Stimulated activated naive CD8-positive, alpha-beta T cell treated with anti-CD3 and anti-CD28 coated beads, Interleukin-15, Interleukin-2, amounts not matched to agents 100 ng/mL and 50 ng/mL, for 24 hours (primary cell): ENCODE measurements around the gene DCAF8.

Experiments used
- H3K27ac Mint-ChIP-seq: one replicate; pipeline ENCODE4 v1.8.0; 2021; ENCODE audit warnings: mild to moderate bottlenecking, mixed read lengths
- H3K27me3 Mint-ChIP-seq: one replicate; pipeline ENCODE4 v1.8.0; 2021; ENCODE audit warnings: mixed read lengths
- H3K36me3 Mint-ChIP-seq: one replicate; pipeline ENCODE4 v1.8.0; 2021; ENCODE audit warnings: low read depth, mixed read lengths
- H3K4me1 Mint-ChIP-seq: one replicate; pipeline ENCODE4 v1.8.0; 2021; ENCODE audit warnings: low read depth, mixed read lengths
- H3K4me3 Mint-ChIP-seq: one replicate; pipeline ENCODE4 v1.8.0; 2021; ENCODE audit warnings: mild to moderate bottlenecking, mixed read lengths
- H3K9me3 Mint-ChIP-seq: one replicate; pipeline ENCODE4 v1.8.0; 2021; ENCODE audit warnings: mixed read lengths

The DCAF8 gene

DNA sequence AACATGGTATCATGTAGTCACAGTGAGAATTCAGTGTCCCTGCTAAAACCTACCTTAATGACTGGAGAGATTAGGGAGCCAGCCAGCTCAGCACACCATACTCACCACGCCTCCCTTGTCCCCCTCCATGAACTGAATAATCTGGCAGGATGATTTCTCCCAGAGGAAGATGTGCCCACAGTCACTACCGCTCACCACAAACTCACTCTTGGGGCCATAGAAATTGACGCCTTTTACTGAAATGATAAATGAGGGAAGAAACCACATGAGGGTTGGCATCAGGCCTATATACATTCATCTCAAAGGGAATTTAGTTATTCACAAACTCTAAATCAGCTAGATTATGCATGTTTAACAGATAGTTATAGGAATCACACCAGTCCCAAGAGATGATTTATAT, 39.8 kb downstream of the DCAF8 start:
- Mint-ChIP-seq H3K27me3 (no peaks in the 10 kb centered on the region), H3K27ac (no peak overlapping the region), H3K4me1 (no peaks in the 10 kb centered on the region), H3K36me3 (peaks cover 56% of the 10 kb centered on the region), H3K4me3 (no peak overlapping the region), H3K9me3 (no peaks in the 10 kb centered on the region)

DNA sequence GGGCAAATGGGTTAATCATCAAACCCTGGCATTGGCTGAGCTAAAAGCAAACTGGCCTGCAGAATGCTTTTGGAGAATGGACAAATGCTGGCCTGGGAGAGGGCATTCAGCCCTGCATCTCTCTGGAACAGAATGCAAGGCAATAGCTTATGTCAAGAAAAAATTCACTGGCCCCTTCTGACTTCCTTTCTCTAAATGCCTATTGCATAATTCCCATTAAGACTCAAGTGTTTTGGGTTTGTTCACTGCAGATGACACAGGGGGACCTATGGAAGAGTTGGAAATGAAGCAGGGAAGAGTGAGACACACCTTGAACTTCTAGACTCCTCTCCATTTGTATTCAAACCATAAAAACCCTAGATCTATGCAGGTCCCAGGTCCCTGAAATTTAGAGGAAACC, 41.3 kb downstream of the DCAF8 start:
- Mint-ChIP-seq H3K36me3 (peaks cover 67% of the 10 kb centered on the region), H3K27ac (no peak overlapping the region), H3K4me1 (no peaks in the 10 kb centered on the region), H3K27me3 (no peaks in the 10 kb centered on the region), H3K9me3 (no peaks in the 10 kb centered on the region), H3K4me3 (no peak overlapping the region)

DNA sequence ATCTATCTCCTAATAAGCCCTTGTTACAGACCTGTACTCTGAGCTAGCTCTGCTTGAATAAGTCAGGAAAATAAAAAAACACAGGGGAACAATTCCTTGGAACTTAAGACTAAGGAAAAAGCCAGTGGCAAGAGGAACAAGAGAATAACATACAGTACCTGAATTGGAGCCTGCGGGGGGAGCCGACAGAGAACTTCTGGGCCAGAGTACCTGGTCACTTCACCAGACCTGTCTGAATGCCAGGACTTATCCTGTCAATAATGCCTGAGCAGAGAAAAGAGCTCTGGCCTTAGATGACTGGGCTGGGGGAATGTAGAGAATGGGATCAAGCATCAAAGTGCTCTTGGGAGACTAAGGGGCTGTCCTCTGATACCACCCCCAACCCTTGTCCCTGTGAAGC, 42.0 kb downstream of the DCAF8 start:
- H3K4me1 Mint-ChIP-seq, result no peaks in the 10 kb centered on the region
- H3K36me3 Mint-ChIP-seq, result peaks cover 75% of the 10 kb centered on the region
- H3K9me3 Mint-ChIP-seq, result no peaks in the 10 kb centered on the region
- no peaks in the 10 kb centered on the region for H3K27me3 Mint-ChIP-seq
- no peak overlapping the region for H3K4me3 Mint-ChIP-seq
- H3K27ac Mint-ChIP-seq, result peak overlapping the region; percentile 8

DNA sequence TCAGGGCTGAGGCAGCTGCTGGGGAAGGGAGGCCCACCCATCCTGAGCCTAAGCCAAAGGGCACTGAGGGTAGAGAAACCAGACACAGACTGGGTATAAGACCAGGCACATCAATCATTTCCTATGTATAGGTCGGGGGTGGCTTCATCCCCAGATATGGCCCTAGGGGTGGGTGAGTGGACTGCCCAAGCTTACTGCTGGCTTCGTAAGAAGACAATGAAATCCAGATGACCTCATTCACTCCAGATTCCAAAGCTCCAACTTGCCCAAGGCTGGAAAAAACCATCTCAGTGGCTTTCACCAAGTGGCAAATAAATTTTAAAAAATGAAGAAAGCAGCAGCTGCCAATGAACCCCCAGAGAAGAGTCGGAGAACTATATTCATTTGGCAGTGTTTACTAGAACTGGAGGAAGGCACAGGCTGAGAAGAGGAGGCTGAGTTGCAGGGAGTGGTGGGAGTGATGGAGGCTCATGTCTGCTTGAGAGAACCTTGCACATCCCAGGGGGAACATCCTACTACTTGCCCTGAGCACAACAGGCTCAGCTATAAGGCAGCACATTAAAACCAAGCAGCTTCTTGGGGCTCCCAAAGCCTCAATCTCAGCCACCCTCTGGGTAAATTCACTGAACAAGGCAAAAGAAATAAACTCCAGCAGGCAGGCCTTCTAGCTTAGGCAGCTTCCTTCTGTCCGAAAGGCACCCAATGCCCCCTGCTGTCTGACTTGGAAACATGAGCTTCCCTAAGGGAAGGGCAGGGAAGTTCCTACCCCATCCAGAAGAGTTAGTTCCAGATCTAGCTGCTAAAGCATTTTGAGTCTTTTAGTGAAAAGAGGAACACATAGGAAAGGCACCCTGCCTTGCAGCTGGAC, 43.1 kb downstream of the DCAF8 start:
- Mint-ChIP-seq H3K4me1 (no peaks in the 10 kb centered on the region), H3K9me3 (no peaks in the 10 kb centered on the region), H3K27me3 (no peaks in the 10 kb centered on the region), H3K27ac (no peak overlapping the region), H3K36me3 (peaks cover 82% of the 10 kb centered on the region), H3K4me3 (no peak overlapping the region)

DNA sequence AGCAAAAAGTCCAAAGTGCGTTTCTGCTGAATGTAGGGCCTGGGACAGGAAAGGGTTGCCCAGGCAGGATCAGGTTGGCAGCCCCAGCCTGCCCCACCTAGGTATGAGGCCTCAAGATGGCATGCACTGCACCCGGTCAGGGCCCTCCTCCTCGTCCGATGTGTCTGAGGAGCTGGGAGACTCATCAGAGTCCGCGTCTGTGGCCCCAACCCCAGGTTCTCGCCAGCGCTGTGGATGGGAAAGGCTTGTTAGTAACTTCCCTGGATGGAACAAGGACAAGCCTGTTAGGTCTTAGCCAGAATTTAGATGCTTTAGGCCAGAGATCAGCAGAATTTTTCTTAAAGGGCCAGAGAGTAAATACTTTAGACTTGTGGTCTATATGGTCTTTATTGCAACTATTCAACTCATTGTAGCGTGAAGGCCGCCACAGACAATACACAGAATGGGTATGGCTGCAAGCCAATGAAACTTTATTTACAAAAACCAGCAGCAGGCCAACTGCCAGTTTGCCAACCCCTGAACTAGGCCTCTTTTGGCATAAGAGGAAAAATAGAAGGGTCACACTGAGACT, 44.8 kb downstream of the DCAF8 start:
- no peaks in the 10 kb centered on the region for H3K4me1 Mint-ChIP-seq
- H3K36me3 Mint-ChIP-seq, result peaks cover 86% of the 10 kb centered on the region
- H3K4me3 Mint-ChIP-seq, result no peak overlapping the region
- no peaks in the 10 kb centered on the region for H3K9me3 Mint-ChIP-seq
- H3K27me3 Mint-ChIP-seq, result no peaks in the 10 kb centered on the region
- H3K27ac Mint-ChIP-seq, result no peak overlapping the region

DNA sequence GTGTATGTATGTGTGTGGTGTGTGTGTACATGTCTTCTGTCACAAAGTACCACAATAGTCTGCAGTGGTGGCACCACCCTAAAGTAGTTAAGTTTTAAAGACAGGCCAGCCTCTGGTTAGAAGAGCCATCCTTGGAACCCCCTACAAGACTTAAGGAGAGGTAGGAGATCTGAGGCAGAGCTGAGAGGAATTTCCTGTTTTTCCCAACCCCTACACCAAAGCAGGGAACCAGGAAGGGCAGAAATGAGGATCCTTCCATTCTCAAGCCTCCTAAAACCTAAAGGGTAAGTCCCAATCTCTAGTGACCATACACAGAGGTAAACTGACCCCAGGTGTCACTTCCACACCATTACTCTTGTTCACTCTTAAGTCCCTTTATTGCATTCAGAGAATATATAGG, 46.0 kb downstream of the DCAF8 start:
- Mint-ChIP-seq H3K9me3 (no peaks in the 10 kb centered on the region), H3K27me3 (no peaks in the 10 kb centered on the region), H3K4me1 (no peaks in the 10 kb centered on the region), H3K36me3 (peaks cover 86% of the 10 kb centered on the region), H3K4me3 (no peak overlapping the region), H3K27ac (peak overlapping the region; percentile 17)

DNA sequence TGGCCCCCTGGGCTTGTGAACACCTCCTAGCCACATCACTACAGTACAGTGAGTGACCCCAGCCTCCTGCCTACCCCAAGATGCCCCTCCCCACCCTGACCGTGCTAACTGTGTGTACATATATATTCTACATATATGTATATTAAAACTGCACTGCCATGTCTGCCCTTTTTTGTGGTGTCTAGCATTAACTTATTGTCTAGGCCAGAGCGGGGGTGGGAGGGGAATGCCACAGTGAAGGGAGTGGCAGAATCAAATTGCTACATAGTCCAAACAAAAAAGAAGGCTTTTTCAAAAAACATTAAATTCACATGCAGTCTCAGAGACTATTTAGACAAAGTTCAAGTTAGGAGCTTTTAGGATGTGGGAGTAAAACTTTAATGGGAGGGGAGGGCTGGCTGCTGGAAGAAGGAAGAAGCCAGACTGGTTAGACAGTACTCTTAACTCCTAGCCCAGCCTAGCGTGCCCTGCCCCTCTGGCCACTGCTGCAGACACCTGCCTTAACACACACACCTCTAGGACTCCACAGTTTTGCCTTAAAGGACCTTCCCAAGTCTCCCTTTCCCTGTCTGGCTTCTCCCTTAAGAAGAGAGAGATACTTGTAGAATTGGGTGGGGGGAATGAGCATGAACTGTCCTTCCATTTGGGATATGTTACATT, 47.7 kb downstream of the DCAF8 start:
- Mint-ChIP-seq H3K4me1 (peaks cover 9% of the 10 kb centered on the region), H3K27me3 (no peaks in the 10 kb centered on the region), H3K4me3 (no peak overlapping the region), H3K9me3 (no peaks in the 10 kb centered on the region), H3K36me3 (peaks cover 87% of the 10 kb centered on the region), H3K27ac (peak overlapping the region; percentile 2)

DNA sequence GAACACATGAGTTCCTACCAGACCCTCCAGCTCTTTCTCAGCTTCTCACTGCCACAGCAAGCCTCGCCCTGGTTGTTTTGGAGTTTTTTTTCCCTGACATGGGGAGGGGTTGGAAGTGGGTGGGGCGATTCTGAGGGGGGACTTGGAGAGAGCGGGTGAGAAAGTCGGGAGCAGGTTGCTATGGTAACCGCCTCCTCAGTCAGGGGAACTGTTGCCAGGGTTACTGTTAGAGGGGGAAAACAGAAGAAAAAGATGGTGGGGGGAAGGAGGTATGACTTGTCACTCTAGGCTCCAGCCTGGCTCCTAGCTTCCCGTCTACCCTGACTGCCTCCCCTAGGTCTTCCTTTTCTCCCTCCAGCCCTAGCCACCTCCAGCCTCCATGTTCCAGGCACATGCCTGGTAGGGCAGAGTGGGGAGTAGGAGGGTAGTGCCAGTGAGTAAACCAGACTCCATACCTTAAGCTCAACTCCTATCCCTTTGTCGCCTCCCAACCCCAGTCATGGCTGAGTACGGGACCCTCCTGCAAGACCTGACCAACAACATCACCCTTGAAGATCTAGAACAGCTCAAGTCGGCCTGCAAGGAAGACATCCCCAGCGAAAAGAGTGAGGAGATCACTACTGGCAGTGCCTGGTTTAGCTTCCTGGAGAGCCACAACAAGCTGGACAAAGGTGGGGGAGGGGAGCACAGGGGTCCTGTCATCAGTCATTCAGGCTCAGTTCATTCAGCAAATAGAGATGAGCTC, 51.1 kb downstream of the DCAF8 start:
- Mint-ChIP-seq H3K27me3 (no peaks in the 10 kb centered on the region), H3K4me3 (no peak overlapping the region), H3K36me3 (peaks cover 77% of the 10 kb centered on the region), H3K9me3 (no peaks in the 10 kb centered on the region), H3K27ac (peak overlapping the region; percentile 9), H3K4me1 (peaks cover 40% of the 10 kb centered on the region)

DNA sequence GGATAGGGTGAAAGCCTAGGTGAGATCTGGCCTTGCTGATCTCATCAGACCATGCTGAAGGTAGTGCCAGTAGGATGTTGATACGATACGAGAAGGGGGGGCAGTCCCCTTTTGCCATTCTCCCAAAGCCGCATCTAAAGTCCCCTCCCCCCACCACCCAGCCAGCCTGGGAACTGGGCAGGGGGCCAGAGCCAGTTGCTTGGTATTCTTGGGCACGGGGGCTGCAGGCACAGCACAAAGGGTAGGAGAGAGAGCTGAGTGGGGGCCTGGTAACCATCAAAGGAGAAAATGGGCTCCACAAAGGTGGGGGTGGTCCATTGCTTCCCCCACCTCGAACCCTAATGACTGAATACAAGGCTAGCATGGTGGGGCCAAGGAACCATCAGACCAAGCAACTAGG, 51.8 kb downstream of the DCAF8 start:
- Mint-ChIP-seq H3K27me3 (no peaks in the 10 kb centered on the region), H3K4me1 (peaks cover 43% of the 10 kb centered on the region), H3K4me3 (no peak overlapping the region), H3K9me3 (no peaks in the 10 kb centered on the region), H3K27ac (no peak overlapping the region), H3K36me3 (peaks cover 70% of the 10 kb centered on the region)

DNA sequence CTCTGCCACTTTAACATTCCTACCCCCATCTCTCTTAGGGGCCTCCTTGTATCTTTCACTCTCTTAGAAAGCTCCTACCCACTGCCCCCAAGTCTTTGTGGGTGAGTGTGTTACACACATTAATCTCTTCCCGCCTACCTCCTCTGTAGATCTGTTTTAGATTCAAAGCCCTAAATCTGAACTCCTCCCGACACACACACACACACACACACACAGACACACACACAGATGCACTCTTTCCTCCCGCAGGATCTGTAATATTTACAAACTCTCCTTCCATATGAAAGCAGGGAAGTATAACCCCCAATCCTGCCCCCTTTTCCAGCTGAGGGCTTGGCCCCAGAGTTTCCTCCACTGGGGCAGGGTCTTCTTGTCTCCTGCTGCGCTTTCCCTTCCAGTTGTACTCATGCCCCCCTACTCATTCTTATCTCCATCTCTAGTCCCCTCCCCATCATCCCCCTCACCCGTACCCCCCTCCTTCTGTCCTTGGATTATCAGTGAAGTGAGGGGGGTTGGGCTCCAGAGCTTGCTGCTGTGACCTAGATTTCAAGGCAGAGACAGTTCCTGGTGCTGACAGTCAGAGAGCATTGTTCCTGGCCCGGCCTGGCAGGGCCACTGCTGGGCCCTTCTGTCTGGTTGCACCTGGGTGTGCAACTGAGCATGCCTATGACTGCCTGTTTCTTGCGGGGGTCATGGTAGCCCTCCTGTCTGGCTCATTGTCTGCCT, 52.9 kb downstream of the DCAF8 start:
- peak overlapping the region; percentile 59 for H3K27ac Mint-ChIP-seq
- H3K36me3 Mint-ChIP-seq, result peaks cover 59% of the 10 kb centered on the region
- no peak overlapping the region for H3K4me3 Mint-ChIP-seq
- no peaks in the 10 kb centered on the region for H3K9me3 Mint-ChIP-seq
- H3K4me1 Mint-ChIP-seq, result peaks cover 47% of the 10 kb centered on the region
- no peaks in the 10 kb centered on the region for H3K27me3 Mint-ChIP-seq

DNA sequence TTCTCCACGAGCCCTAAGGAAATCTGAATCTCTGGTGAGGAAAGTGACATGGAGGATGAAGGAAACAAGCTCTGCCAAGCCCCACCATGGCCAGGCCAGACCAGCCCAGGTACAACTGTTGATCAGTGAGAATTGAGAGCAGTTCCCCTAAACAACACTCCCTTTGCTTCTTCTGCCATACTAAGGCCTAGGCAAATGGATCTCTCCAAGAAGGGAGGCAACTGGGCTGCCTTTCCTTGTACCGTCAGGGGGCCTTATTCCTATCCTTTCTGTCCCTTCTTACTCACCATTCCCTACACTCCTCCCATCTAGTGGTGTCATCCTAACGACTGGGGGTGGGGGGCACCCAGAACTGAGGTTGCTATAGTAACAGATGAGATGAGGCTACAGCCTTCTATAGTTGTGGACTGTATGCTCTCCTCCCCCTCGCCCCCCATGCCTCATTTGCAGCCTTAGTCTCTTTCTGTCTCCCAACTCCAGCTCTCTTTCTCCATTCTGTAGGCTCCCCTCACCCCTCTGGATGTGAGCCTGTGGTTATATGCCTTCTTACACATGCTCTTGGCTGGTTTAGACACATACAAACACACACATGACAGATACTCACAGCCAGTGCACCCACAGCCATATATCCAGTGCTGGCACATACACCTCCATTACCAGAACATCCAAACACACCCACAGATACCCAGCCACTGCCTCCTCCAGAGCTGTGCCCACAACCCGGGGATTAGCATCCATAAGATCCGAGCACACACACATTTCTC, 53.6 kb downstream of the DCAF8 start:
- Mint-ChIP-seq H3K4me1 (peaks cover 54% of the 10 kb centered on the region), H3K9me3 (no peaks in the 10 kb centered on the region), H3K27ac (peak overlapping the region; percentile 59), H3K27me3 (no peaks in the 10 kb centered on the region), H3K4me3 (no peak overlapping the region), H3K36me3 (peaks cover 53% of the 10 kb centered on the region)

DNA sequence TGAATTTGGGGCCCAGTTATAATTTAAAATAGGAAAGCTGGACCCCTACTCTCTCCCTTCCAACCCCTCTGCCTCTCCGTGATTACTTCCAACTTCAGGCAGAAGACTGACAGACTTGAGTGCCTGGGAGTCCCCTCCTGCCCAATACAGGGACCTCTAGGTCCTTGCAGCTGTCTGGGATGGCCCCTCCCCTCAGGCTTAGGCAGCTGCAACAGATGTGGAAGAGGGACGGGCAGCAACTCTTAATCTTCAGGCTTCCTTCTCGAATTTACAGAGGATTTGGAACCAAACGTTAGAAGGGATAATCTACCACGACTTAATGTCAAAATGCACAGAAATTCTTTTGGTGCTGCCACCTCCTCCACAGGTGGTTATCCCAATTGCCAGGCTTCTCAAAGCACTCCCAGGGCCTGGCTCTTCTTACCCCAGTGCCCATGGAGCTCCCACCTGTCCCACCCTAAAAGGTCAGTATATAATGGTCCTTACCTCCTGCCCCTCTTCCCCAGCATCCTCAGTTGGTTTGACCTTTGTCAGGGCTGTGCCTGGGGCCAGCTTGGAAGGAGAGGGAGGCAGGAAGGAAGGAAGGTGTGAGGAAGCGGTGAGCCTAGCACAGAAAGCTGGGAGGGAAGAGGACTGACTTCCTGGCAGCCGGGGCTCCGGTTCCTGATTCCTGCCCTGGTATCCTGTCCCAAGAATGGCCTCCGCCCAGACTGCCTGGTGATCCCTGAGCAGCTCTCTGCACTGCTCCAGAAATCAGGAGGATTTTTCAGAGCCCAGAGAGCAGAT, 54.4 kb downstream of the DCAF8 start:
- peaks cover 54% of the 10 kb centered on the region for H3K4me1 Mint-ChIP-seq
- peak overlapping the region; percentile 42 for H3K27ac Mint-ChIP-seq
- no peaks in the 10 kb centered on the region for H3K9me3 Mint-ChIP-seq
- peaks cover 45% of the 10 kb centered on the region for H3K36me3 Mint-ChIP-seq
- no peaks in the 10 kb centered on the region for H3K27me3 Mint-ChIP-seq
- no peak overlapping the region for H3K4me3 Mint-ChIP-seq

DNA sequence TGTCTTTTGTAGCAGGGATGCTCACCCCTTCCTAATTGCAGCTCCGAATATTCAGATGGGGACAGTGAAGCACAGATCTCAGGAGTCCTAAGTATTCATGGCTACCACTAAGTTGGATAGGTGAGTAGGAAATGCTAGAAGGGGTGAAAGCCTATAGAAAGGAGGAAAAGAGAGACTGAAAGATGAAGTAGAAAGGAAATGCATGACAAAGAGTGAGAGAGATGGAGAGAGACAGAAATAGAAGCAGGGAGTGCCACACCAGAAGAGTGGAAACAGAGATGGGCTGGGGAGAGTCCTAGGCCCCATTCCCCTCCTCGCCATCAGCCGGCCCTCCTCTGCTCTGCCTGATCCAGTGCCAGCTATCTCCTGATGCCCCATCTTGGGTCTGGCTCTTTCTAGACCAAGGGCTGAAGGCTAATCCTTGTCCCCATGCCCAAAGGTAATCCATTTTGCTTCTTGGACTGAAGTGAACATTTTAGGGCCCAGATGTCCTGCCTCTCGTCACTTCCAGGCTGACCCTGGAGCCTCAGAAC, 55.2 kb downstream of the DCAF8 start:
- H3K27me3 Mint-ChIP-seq, result no peaks in the 10 kb centered on the region
- H3K4me3 Mint-ChIP-seq, result peak overlapping the region; percentile 85
- H3K4me1 Mint-ChIP-seq, result peaks cover 54% of the 10 kb centered on the region
- H3K36me3 Mint-ChIP-seq, result peaks cover 37% of the 10 kb centered on the region
- no peaks in the 10 kb centered on the region for H3K9me3 Mint-ChIP-seq
- H3K27ac Mint-ChIP-seq, result peak overlapping the region; percentile 82
